COLO668 (cell line): ENCODE data around the gene LRRC38.
"Not testable (repeated sequence)": the region's sequence is repeated elsewhere in the genome, so short reads cannot be mapped to it uniquely, and the experiment has no call there.

Experiments
- DNase-seq: peaks from one replicate; lab custom pipeline; 2025; ENCODE audit not compliant: unreplicated experiment; lab: John Stamatoyannopoulos, UW

Gene LRRC38, protein sequence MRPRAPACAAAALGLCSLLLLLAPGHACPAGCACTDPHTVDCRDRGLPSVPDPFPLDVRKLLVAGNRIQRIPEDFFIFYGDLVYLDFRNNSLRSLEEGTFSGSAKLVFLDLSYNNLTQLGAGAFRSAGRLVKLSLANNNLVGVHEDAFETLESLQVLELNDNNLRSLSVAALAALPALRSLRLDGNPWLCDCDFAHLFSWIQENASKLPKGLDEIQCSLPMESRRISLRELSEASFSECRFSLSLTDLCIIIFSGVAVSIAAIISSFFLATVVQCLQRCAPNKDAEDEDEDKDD

DNA sequence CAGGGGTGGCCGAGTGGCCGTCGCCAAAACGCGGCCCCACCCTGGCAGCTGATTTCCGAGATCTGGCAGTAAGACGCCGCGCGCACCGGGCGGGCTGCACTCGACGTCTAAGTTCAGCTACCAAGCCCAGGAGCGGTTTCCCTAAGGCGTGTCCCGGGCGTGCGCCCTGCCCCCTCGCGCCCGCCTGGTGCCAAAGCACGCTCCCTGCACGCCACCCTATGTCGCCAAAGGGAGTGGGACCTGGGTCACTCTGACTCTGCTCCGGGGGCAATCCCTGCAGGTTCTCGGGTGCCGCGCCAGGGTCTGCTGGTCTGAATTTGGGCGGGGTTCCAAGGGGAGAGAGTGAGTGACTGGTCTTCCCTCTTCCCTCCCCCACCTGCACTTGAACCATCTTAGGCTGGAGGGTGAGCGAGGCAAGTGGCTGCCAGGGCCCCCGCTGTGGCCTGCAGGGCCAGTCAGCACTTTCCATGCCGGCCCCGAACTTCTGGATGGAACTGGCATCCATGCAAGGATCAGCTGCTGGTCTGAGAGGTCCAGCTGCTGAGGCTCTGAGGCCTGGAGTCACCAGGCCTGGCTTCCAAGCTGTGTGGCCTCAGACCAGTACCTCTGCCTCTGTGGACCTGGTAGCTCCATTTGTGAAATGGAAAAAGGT, at the start of gene LRRC38:
Gene LRRC38, minus strand, starts transcription at position 109 of the 652 bp plus-strand sequence. CDS start 410 bp downstream, outside the sequence.
- peak; percentile 21 for DNase-seq

DNA sequence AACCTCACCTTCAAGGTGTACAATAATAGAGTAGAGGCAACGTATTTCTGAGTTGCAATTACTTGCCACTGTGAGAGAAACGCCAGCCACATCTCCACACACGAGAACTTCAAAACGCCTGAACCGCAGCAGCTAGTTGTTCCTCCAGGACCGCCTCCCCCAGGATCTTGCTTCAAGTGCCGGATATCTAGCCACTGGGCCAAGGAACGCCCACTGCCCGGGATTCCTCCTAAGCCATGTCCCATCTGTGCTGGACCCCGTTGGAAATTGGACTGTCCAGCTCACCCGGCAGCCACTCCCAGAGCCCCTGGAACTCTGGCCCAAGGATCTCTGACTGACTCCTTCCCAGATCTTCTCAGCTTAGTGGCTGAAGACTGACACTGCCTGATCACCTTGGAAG, 49.2 kb upstream of the LRRC38 start:
- DNase-seq: not testable (repeated sequence)

DNA sequence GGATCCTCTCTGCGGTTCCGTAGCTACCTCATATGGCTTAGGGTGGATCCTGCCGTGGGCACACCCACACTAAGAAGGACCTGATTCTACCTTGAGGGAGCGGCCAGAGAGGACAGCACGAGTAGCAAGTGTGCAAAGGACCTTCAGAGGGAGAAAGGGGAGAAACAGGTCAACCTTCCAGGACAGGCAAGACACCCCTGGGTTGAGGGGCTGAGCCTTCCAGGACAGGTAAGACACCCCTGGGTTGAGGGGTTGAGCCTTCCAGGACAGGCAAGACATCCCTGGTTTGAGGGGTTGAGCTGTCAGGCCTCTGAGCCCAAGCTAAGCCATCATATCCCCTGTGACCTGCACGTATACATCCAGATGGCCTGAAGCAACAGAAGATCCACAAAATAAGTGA, 46.7 kb upstream of the LRRC38 start:
- DNase-seq: no peak

DNA sequence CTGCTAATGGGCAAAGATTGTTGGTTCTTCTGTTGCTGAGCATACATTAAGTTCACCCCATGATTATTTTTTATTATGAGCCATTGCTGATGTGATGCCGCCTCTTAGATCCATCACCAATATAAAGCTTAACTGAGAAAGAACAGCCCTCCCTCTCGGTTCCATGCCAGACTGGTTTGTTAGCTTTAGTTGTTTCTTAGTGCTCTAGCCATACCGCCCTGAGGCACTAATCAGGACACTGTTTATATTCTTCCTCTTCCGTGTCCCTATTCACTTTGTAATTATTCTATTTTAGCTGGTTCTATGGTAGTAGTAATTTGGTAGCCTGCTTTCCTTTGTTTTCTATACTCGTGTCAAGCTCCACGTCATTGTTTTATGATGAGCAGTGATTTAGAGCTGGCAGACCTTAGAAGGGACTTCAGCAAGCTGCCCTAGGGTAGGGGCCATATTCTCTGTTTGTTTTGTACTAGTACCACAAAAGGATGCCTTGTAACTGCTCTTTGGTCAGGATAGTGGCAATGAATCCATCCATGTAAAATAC, 42.5 kb upstream of the LRRC38 start:
- DNase-seq: no peak

DNA sequence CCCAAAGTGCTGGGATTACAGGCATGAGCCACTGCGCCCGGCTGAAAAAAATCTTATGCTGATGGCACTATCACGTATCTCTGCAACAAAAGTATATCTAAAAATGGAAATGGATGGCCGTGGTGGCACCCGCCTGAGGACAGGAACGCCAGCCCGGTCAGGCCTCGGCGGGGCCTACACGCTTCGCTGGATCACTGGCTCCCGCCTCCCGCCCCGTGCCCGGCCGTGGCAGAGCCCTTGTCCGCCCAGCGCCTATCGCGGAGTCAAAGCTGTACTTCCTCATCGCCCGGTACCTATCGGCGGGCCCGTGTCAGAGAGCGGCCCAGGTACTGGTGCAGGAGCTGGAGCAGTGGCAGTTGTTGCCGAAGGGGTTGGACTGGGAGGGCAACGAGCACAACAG, 41.0 kb upstream of the LRRC38 start:
- no peak for DNase-seq

DNA sequence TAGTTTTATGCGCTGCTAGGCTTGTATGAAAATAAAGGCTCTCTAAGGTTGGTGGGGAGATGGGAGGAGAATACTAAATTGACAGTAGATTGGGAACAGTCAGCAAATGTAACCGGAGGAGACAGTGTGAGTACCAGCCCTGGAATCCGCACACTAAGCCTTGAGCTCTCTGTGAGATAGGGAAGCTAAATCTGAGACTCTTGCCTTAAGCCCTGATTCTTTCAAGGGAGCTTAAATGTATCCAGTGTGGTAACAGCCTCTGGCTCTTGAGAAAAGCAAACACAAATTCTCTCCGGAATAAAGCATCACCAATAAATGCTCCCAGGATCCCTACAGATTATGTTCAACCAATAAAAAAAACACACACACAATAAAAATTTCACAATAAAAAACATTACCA, 36.9 kb upstream of the LRRC38 start:
- DNase-seq: no peak

DNA sequence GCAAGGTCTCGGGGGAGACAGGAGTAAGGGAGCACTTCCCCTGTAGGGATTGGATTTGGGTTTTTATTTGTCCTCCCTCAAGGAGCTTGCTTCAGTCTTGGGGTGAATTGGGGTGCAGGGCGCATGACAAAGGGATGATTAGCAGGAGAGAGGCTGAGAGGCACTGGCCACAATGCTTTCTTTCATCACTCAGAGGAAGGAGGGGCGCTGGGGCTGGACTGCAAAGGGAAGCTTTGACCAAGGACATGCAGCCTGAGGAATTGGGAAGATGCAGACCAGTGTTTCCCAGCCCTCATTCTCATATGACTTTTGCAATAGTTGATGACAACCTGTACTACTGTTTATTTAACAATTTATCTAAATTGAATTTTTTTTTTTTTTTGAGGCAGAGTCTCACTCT, 35.7 kb upstream of the LRRC38 start:
- DNase-seq: no peak

DNA sequence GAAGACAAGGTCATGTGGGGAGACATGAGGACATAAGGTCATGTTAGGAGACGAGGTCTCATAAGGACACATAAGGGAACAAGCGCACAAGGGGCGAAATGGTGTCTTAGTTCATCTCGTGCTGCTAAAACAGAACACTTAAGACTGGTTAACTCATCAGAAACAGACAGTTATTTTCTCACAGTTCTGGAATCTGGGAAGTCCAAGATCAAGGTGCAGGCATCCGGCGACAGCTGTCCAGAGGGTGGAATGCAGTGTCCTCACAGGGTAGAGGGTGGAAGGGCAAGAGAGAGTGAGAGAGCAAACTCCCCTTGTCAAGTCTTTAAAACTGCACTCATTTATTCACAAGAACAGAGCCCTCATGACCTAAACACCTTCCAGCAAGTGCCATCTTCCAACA, 35.2 kb upstream of the LRRC38 start:
- DNase-seq: no peak

DNA sequence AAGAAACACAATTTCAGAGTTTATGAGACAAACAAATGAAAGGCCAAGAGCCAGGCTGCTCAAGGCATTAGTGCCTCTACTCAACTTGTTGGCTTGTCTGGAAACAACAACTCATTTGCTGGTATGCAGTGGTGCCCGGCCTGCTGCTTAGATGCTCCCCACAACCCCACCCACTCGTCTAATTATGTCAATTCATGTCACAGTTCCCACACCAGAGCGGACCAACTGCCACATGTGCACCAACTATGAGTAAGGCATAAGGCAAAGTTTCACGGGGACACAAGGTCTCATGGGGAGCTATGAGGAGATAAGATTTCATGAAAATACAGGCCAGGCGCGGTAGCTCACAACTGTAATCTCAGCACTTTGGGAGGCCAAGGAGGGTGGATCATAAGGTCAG, 34.5 kb upstream of the LRRC38 start:
- no peak for DNase-seq

DNA sequence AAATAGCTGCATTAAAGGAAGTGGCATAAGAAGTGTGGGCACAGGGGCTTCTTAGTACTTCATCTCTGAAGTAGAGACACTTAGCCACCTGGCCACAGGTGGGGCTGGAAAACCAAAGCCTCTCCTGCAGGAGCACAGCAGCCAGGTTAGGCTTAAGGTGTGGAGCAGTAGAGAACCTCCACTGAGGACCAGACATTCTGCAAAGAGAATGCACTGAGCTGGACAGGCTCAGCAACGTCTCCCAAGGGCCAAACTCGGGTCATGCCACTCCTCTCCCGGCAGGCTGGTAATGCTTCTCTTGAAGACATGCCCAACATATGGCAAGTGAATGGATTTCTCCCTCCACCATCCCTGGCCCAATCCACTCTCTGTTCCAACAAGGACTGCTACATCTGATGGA, 33.0 kb upstream of the LRRC38 start:
- no peak for DNase-seq

DNA sequence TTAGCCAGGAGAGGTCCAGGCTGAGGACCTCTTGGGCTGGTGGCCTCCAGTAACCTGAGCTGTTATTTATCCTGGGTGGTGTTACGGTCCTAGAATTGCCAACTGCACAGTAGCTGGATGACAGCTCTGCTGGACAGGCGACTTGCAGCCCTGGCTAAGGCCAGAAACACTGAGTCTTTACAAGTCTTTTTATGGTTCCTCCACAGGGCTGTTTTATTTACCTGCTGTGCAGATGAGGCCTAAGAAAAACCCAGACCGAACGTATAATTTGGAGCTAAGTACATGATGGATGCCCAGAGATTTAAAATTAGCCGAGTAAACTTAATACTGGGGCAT, 30.4 kb upstream of the LRRC38 start:
- DNase-seq: no peak

DNA sequence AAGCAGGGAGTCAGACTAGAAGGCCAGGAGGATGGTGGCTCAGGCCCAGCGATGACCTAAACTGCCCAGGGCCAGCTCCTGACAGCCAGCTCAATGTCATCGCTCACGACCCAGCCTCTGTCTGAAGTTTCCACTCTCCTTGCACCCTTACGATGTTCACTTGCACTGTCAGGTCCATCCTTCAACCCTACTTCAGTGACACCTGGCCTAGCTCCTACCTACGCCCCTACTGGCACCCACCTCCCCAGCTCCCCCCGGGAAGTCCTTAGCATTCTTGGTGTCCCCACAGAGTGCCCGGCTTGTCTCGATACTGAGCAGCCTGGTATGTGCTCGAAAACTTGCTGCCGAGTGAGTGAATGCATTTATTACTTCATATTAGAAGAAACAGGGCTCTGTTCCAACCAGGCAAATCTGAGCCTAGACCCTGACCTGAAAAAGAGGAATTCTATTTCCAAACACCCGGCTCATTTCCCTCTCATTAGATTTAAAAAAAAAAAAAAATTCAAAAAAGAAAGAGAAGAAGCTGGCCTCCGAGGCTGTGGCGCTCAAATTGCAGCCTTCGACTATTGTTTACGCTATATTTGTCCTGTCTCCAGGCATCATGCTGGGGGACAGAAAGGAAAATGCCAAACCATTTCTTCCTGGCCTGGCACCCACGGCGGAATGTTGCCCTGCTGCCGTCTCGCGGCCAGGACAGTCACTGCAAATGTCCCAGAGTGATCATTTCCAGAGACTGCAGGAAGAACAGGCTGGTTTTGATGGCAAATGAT, 29.8 kb upstream of the LRRC38 start:
- peak; percentile 23 for DNase-seq

DNA sequence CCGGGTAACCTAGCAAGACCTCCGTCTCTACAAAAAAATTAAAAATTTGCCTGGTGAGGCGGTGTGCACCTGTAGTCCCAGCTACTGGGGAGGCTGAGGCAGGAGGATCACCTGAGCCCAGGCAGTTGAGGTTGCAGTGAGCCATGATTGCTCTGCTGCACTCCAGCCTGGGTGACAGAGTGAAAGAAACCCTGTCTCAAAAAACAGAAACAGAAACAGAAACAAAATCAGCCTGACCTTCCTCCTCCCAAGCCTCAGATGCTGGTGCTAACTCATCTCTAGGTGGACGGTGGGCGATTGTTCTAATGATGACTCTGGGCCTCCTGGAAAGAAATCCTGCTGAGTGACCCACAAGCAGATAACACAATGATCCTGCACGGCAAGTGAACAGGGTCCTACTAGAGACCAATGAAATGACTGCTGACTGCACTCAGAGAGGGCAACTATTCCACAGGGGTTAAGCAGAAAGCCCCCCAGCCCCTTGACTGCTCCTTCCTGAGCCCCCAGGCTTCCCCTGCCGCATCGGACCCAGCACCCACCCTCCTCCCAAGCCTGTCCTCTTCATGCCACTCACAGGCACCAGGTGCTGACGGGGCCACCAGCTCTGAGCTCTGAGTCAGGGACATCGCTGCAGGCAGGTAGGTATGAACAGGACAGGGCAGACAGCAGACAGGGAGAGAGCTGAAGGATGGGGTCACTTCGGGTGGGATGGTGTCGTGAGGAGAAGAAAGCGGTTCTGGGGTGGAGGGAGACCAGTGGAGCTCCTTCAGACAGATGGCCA, 27.8 kb upstream of the LRRC38 start:
- DNase-seq: no peak

DNA sequence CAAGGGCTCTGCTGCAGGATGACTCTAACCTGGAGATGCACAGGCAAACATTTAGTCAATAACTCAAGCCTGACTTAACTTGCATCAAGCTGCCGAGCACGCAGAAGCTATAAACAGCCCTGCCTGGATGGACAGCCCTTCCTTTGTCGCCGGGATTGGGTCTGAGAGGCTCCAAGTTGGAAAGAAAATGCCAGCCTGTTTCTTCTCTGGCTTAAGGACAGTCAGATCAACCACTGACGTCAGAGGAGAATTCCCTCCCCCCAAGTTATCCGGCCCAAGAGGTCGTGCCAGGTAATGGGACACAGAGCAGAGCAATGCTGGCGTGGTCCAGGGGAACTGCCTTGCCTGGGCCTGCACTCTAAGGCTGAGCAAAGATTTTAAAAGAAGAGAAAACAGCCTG, 27.1 kb upstream of the LRRC38 start:
- DNase-seq: no peak

DNA sequence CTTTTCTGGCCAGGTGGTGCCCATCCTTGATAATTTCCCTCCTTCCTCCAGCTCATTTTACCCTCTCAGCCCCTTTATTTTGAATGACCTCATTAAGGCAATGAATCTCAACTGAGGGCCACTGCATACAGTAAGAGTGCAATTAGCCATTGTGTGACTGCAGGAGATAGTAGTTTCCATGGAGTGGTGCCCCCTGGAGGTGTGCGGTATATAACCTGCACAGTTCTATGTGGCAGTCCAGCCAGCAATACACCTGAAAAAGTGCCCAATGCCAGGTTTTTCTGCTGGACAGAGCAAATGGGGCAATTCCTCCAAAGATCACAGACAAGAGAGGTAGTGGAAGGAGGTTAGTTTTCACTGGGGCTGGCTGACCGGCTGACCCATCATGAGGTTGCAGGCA, 25.9 kb upstream of the LRRC38 start:
- DNase-seq: no peak

DNA sequence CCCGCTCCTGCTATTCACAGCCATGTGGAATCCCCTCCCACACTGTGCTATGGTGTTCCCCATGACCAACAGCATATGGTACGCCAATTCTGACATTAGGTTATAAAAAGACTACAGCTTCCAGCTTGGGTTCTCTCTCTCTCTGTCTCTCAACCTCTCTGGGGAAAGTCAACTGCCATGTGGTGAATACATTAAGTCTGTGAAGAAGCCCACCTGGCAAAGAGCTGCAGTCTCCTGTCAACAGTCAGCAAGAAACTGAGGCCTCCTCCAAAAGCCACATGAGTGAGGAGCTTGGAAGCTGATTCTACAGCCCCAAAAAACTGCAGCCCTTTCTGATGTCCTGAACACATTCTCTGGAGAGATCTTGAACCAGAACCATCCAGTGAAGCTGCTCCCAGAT, 25.0 kb upstream of the LRRC38 start:
- no peak for DNase-seq

DNA sequence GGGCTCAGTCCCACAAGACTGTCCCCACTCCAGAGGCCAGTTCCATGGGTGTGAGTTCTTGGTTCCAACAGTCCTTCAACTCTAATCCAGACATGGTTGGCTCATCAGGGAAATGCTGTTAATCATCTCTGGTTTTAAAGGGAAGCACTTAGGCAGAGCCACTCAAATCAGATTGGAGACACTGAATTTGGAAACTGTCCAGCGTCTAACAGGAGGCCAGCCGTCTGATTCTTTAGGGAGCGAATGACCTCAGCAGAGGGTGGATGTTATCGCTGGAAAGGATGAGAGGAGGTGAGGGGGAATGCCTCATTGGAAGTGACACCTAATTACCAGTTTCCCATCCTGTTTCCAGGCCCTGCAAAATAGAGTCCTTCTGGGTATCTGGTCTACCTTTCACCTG, 22.8 kb upstream of the LRRC38 start:
- no peak for DNase-seq

DNA sequence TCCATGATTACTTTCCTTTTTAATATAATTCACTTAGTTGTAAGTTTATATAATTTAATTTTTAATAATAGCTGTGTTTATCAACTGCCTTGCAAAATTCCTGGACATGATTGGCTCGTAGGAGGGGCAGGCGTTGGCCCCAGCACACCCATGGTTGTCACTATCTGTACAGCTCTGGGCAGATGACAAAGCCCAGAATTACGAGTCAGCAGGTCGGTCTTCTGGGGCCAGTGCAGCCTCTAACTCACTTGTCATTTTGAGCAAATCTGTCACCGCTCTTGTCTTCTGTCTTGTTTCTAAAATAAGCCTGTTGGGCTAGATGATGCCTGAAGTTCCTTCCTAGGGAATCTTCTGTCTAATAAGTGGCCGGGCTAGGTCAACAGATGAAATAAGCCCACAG, 21.4 kb upstream of the LRRC38 start:
- no peak for DNase-seq

DNA sequence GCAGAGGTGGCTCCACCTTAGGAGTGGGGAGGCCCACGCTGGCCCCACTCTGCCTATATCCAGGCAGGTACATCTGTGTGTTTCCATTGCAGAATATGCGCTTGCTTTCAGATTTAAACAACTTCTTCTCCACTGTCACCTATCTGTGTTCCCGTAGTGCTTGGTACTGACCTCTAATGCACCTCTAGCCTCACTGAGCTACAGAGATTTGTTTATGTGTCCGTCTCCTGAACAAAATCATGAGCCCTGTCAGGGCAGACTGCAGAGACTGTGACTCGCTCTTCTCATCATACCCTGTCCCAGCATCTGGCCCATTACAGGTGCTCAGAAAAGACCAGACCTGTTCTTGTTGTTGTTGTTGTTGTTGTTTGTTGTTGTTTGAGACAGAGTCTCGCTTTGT, 14.5 kb upstream of the LRRC38 start:
- no peak for DNase-seq

DNA sequence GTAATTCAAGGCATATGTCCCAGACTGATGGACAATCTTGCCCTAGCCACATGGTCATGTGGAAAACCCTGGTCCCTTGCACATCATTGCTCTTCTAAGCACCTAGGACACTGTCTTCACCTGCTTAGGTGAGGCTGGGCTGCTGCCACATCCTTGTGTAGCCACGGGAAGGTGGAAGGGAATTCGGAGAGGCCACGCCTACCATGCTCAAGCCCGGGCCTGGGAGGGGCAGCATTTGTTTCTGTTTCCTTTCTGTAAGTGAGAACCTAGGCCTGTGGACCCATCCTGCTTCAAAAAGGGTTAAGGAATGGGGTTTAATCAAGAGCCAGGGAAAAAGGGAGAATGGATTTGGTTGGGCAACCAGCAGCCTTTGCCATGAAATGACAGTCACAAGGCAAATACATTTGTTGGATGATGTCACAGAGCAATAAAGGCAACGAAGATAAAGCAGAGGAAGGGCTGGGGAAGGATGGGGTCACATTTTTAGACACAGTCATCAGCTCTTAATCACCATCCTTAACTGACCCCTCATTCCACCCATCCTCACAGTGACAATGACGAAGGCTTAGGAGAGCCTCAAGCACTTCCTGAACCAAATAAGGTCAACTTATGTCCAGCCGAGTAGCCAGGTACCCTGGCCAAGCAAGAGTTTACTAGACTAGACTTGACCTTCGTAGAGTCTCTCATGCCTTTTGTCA, 10.1 kb upstream of the LRRC38 start:
- no peak for DNase-seq

DNA sequence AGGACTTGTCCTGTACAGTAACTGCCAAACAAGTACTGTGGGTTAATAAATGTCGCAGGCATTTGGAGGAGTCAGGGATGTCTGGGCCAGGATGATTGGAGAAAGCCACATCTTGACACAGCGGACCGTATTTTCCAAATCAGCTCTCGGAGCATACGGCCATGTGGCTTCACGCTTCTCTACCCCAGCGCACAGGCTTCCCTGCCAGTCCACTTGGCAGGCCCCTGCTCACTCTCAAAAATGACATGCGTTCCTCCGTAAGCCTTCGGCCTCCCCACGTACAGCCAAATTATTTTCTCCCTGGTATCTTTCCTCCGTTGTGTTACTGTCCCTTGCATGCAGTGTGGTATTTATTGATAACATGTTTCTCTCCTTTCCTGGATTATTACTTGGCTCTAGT, 7.2 kb upstream of the LRRC38 start:
- no peak for DNase-seq
